HCT116 (cell line): ENCODE data around the gene ACTR6.

Experiments
- FOSL1 ChIP-seq: IDR thresholded peaks from 2 replicates; pipeline ENCODE4 v1.6.1; 2012; ENCODE audit warnings: low read depth
- TCF7L2 ChIP-seq: IDR thresholded peaks from 2 replicates; pipeline ENCODE4 v1.7.0; 2011; ENCODE audit warnings: borderline replicate concordance, inconsistent platforms; ENCODE audit not compliant: insufficient read depth, insufficient read length; ENCODE audit errors: extremely low read depth
- YY1 ChIP-seq: IDR thresholded peaks from 2 replicates; pipeline ENCODE4 v1.6.1; 2011; ENCODE audit warnings: low read length, low read depth, moderate library complexity, mild to moderate bottlenecking; ENCODE audit not compliant: insufficient replicate concordance; ENCODE audit errors: extremely low read depth

DNA sequence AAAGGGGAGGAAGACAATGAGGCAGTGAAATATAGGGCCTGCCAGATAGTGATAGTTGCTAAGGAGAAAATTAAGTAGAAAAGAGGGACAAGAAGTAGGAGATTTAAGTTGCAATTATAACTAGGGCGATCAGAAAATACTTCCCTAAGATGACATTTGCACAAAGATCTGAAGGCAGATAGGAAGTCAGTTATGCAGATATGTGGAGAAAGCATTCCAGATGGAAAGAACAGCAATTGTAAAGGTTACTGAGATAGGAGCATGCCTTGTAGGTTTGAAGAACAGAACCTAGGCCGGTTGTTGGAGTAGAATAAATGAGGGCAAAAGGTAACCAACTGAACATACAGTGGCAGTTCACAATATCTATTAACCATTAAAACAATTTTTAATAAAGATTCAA lies 21.4 kb upstream of the ACTR6 start:
- TF ChIP-seq TCF7L2 = no peak
- TF ChIP-seq YY1 = no peak
- no peak for TF ChIP-seq FOSL1
